ENCODE results near the gene ASB1. TPM values are rescaled to one million over a fixed set of nuclear protein-coding genes. Genes with fewer than 3 reads are reported as not detected.

Gene ASB1
- total RNA-seq, 1 experiment from 2014 or later = 28.9 TPM

DNA sequence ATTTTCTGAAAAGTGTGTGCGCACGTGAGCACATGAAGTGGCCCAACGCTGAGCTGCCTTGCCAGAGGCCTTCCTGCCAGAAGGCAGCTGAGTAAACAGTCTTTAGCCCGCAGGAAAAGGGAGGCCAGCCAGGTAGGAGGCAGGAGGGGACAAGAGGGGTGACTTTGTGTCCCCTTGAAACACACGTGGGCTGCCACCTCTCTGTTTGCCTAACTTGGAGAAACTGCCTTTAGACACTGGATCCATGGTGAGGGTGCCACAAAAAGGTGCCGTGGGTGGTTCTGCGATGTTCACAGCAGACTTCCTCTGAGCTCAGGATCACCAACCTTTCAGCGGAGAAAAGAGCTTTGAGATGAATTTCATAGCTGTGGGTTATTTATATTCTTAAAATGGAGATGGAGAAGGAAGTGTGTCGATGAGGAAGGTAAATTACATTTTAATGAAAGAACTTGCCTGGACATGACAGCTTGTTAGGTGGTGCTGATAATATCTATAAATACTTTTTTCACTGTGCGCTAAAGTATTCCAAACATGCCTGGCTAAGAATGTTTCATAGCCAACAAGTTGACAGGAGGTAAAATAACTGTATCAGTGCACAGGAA, 36.6 kb upstream of the ASB1 start:
- H4K20me1 ChIP-seq (ENCODE audit: low read length) = no peaks in the 10 kb centered on the region
- no peaks in the 10 kb centered on the region for H3K9me3 ChIP-seq (ENCODE audit: low read length)
- H3K27ac ChIP-seq (ENCODE audit: low read length) = no peak overlapping the region
- DNase-seq = no peak
- H3K9ac ChIP-seq (ENCODE audit: low read length) = no peak overlapping the region
- no peaks in the 10 kb centered on the region for H3F3A ChIP-seq (ENCODE audit: low read length, unreplicated experiment)
- BruUV-seq (replicated peaks) = no TSS peak
- ChIA-PET POLR2A (ENCODE audit: unreplicated experiment) (interaction anchor here (0.5 kb wide), 1 partner anchor 49 kb away, joined by 4 read pairs; no protein-coding TSS in a partner anchor), CTCF (no interaction called here)
- H3K4me1 ChIP-seq (ENCODE audit: insufficient read depth, low read length) = 0 out of 2 replicates have a peak, but pooled peaks cover 3% of the 10 kb centered on the region
- ATAC-seq = no peak
- no peaks in the 10 kb centered on the region for H3K36me3 ChIP-seq (ENCODE audit: low read depth, low read length)
- intact Hi-C loops (cut with micrococcal nuclease) = no loop called here
- H3K9me2 ChIP-seq (replicated peaks; ENCODE audit: low read length) = no peaks in the 10 kb centered on the region
- no peak overlapping the region for H2AFZ ChIP-seq (ENCODE audit: low read length)
- no peaks in the 10 kb centered on the region for H3K79me2 ChIP-seq (ENCODE audit: low read length)
- no peak overlapping the region for H3K4me2 ChIP-seq (ENCODE audit: low read length)
- no peak overlapping the region for H3K4me3 ChIP-seq (ENCODE audit: low read length)
- H3K27me3 ChIP-seq (ENCODE audit: low read length) = no peaks in the 10 kb centered on the region
- TF ChIP-seq EZH2 (IDR thresholded peaks at IDR 0.05; ENCODE audit: low read length, unreplicated experiment) (no peak), EZH2phosphoT487 (IDR thresholded peaks at IDR 0.05; ENCODE audit: borderline replicate concordance, low read length) (no peak)
- TF ChIP-seq, protein P1, sequence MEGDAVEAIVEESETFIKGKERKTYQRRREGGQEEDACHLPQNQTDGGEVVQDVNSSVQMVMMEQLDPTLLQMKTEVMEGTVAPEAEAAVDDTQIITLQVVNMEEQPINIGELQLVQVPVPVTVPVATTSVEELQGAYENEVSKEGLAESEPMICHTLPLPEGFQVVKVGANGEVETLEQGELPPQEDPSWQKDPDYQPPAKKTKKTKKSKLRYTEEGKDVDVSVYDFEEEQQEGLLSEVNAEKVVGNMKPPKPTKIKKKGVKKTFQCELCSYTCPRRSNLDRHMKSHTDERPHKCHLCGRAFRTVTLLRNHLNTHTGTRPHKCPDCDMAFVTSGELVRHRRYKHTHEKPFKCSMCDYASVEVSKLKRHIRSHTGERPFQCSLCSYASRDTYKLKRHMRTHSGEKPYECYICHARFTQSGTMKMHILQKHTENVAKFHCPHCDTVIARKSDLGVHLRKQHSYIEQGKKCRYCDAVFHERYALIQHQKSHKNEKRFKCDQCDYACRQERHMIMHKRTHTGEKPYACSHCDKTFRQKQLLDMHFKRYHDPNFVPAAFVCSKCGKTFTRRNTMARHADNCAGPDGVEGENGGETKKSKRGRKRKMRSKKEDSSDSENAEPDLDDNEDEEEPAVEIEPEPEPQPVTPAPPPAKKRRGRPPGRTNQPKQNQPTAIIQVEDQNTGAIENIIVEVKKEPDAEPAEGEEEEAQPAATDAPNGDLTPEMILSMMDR (conservative IDR thresholded peaks at IDR 0.05; ENCODE audit: low read depth, low read length) = no peak

DNA sequence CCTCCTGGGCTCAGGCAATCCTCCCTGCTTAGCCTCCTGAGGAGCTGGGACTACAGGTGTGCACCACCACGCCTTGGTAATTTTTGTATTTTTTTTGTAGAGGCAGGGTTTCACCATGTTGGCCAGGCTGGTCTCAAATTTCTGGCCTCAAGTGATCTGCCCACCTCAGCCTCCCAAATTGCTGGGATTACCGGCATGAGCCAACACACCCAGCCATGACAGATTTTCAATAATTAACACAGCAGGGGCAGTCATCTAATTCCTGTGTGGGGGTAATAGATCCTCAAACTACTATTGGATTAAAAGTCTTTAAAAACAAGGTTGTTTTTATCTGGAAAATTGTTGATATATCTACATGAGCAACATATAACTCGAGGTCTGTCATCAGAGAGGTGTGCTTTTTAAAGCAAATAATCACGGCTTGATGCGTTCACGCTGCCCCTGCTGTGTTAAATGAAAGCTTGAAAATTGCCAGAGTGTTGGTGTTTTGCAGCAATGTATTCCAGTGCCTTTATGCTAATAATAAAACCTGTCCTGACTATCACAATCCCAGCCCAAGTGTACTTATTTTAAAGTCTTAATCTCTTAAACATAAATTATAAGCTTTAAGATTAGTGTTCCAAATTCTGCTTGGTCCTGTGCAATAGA, 35.6 kb upstream of the ASB1 start:
- H3K9me3 ChIP-seq (ENCODE audit: low read length) = no peaks in the 10 kb centered on the region
- H3K4me3 ChIP-seq (ENCODE audit: low read length) = no peak overlapping the region
- no peak for ATAC-seq
- no peaks in the 10 kb centered on the region for H3K9me2 ChIP-seq (replicated peaks; ENCODE audit: low read length)
- ChIA-PET CTCF (no interaction called here), POLR2A (ENCODE audit: unreplicated experiment) (no interaction called here)
- no peak overlapping the region for H3K27ac ChIP-seq (ENCODE audit: low read length)
- H3K36me3 ChIP-seq (ENCODE audit: low read depth, low read length) = no peaks in the 10 kb centered on the region
- no peak for DNase-seq
- no peak overlapping the region for H3K4me2 ChIP-seq (ENCODE audit: low read length)
- 0 out of 2 replicates have a peak, but pooled peaks cover 3% of the 10 kb centered on the region for H3K4me1 ChIP-seq (ENCODE audit: insufficient read depth, low read length)
- H3F3A ChIP-seq (ENCODE audit: low read length, unreplicated experiment) = no peaks in the 10 kb centered on the region
- H3K79me2 ChIP-seq (ENCODE audit: low read length) = no peaks in the 10 kb centered on the region
- H3K27me3 ChIP-seq (ENCODE audit: low read length) = no peaks in the 10 kb centered on the region
- H3K9ac ChIP-seq (ENCODE audit: low read length) = no peak overlapping the region
- intact Hi-C loops (cut with micrococcal nuclease) = no loop called here
- no peaks in the 10 kb centered on the region for H4K20me1 ChIP-seq (ENCODE audit: low read length)
- BruUV-seq (replicated peaks) = no TSS peak
- H2AFZ ChIP-seq (ENCODE audit: low read length) = no peak overlapping the region
- TF ChIP-seq, protein P1 (conservative IDR thresholded peaks at IDR 0.05; ENCODE audit: low read depth, low read length) = no peak
- TF ChIP-seq EZH2 (IDR thresholded peaks at IDR 0.05; ENCODE audit: low read length, unreplicated experiment) = no peak
- TF ChIP-seq EZH2phosphoT487 (IDR thresholded peaks at IDR 0.05; ENCODE audit: borderline replicate concordance, low read length) = no peak

- Histone ChIP-seq H3K79me2 (ENCODE audit: low read length) (no peaks in the 10 kb centered on the region), H3K9ac (ENCODE audit: low read length) (no peak overlapping the region), H3K27ac (ENCODE audit: low read length) (no peak overlapping the region), H4K20me1 (ENCODE audit: low read length) (no peaks in the 10 kb centered on the region), H3K9me3 (ENCODE audit: low read length) (no peaks in the 10 kb centered on the region), H3K4me2 (ENCODE audit: low read length) (no peak overlapping the region), H3K4me3 (ENCODE audit: low read length) (no peak overlapping the region), H2AFZ (ENCODE audit: low read length) (no peak overlapping the region), H3K36me3 (ENCODE audit: low read depth, low read length) (no peaks in the 10 kb centered on the region), H3K4me1 (ENCODE audit: insufficient read depth, low read length) (no peaks in the 10 kb centered on the region), H3K9me2 (replicated peaks; ENCODE audit: low read length) (no peaks in the 10 kb centered on the region), H3F3A (ENCODE audit: low read length, unreplicated experiment) (no peaks in the 10 kb centered on the region), H3K27me3 (ENCODE audit: low read length) (no peaks in the 10 kb centered on the region)
- CTCF ChIA-PET = interaction anchor here (0.6 kb wide), 1 partner anchor 157 kb away, joined by 3 read pairs; the partner anchor contains the start of gene HES6
- ATAC-seq (no peak), DNase-seq (no peak)
- no peak for TF ChIP-seq EZH2phosphoT487 (IDR thresholded peaks at IDR 0.05; ENCODE audit: borderline replicate concordance, low read length)
- TF ChIP-seq, protein P1 (conservative IDR thresholded peaks at IDR 0.05; ENCODE audit: low read depth, low read length) = no peak
- TF ChIP-seq EZH2 (IDR thresholded peaks at IDR 0.05; ENCODE audit: low read length, unreplicated experiment) = no peak
- no TSS peak for BruUV-seq (replicated peaks)
- intact Hi-C loops (cut with micrococcal nuclease) = no loop called here
- POLR2A ChIA-PET (ENCODE audit: unreplicated experiment) = interaction anchor here (0.8 kb wide), 1 partner anchor 747 kb away, joined by 14 read pairs; no protein-coding TSS in a partner anchor
Measured at GRCh38 chr2:238396663-238397062, 30.1 kb upstream of the ASB1 start.
